IPS-20b (cell line): ENCODE results near the gene HDAC10.

Source experiments
- H3K27ac ChIP-seq: one replicate; pipeline ENCODE4 v1.5.1; 2013; ENCODE audit warnings: low read length
- H3K27me3 ChIP-seq: 2 replicates; pipeline ENCODE4 v1.6.1; 2013; ENCODE audit warnings: mild to moderate bottlenecking, low read length, inconsistent platforms; ENCODE audit not compliant: insufficient read depth
- H3K36me3 ChIP-seq: 2 replicates; pipeline ENCODE4 v1.6.1; 2013; ENCODE audit warnings: low read depth, mild to moderate bottlenecking, inconsistent platforms, low read length, moderate library complexity; ENCODE audit not compliant: insufficient read depth
- H3K4me1 ChIP-seq: 2 replicates; pipeline ENCODE4 v1.6.1; 2013; ENCODE audit warnings: mild to moderate bottlenecking, control low read depth, inconsistent platforms, low read length, moderate library complexity; ENCODE audit not compliant: insufficient read depth
- H3K4me3 ChIP-seq: 2 replicates; pipeline ENCODE4 v1.5.1; 2013; ENCODE audit warnings: mild to moderate bottlenecking, low read length, inconsistent platforms
- H3K9ac ChIP-seq: 2 replicates; pipeline ENCODE4 v1.6.1; 2013; ENCODE audit warnings: low read depth, mild to moderate bottlenecking, inconsistent platforms, low read length, moderate library complexity
- H3K9me3 ChIP-seq: 2 replicates; pipeline ENCODE4 v1.6.1; 2013; ENCODE audit warnings: mild to moderate bottlenecking, low read depth, low read length, inconsistent platforms; ENCODE audit not compliant: insufficient read depth

HDAC10 gene, protein sequence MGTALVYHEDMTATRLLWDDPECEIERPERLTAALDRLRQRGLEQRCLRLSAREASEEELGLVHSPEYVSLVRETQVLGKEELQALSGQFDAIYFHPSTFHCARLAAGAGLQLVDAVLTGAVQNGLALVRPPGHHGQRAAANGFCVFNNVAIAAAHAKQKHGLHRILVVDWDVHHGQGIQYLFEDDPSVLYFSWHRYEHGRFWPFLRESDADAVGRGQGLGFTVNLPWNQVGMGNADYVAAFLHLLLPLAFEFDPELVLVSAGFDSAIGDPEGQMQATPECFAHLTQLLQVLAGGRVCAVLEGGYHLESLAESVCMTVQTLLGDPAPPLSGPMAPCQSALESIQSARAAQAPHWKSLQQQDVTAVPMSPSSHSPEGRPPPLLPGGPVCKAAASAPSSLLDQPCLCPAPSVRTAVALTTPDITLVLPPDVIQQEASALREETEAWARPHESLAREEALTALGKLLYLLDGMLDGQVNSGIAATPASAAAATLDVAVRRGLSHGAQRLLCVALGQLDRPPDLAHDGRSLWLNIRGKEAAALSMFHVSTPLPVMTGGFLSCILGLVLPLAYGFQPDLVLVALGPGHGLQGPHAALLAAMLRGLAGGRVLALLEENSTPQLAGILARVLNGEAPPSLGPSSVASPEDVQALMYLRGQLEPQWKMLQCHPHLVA

DNA sequence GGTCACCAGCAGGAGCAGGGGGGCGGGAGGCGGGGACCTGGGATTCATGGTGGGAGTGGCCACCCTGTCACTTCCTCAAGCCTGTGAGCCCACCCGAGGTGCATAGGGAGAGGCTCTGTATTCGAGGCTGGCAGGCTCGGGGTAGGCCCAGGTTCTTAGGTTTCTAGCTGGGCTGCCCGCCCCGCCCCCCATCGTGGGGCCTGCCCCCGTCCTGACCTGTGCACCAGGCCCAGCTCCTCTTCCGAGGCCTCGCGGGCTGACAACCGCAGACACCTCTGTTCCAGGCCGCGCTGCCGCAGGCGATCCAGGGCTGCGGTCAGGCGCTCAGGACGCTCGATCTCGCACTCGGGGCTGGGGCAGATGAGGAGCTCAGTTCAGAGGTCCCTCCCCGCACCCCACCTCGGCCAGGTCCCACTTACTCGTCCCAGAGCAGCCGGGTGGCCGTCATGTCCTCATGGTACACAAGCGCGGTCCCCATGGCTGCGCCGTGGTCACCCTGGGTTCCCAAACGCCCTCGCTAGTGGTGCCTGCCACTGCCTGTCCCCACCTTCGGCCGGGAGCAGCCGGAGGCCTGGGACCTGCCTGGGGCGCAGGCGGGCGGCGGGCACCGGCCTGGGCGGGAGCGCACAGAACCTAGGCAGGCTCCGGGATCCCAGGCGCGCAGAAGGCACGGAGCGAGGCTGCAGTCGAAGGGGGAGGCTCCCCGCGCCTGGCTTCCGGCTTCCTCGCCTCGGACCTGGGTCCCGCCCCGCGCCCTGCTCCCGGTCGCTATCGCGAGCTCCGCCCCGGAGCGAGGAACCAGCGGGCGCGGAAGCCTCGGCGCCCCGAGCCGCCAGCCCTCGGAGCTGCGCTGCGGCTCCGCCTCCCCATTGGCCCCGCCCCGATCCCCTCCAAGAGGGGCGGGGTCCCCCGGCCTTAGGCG lies at the start of gene HDAC10:
TSS of gene HDAC10 (minus strand) at position 711 of the 922 bp plus-strand sequence. CDS start at position 478, 233 bp downstream.
- H3K27me3 ChIP-seq, result no peaks in the 10 kb centered on the region
- H3K4me3 ChIP-seq, result peak within 1 kb of the TSS; percentile 77
- no peak within 1 kb of the TSS for H3K27ac ChIP-seq
- no peaks in the 10 kb centered on the region for H3K9me3 ChIP-seq
- H3K4me1 ChIP-seq, result no peaks in the 10 kb centered on the region; the same call in 1 of the 2 replicates
- H3K36me3 ChIP-seq, result peaks cover 9% of the 10 kb centered on the region; the same call in 1 of the 2 replicates
- peak within 1 kb of the TSS; percentile 70; the same call in 1 of the 2 replicates for H3K9ac ChIP-seq

DNA sequence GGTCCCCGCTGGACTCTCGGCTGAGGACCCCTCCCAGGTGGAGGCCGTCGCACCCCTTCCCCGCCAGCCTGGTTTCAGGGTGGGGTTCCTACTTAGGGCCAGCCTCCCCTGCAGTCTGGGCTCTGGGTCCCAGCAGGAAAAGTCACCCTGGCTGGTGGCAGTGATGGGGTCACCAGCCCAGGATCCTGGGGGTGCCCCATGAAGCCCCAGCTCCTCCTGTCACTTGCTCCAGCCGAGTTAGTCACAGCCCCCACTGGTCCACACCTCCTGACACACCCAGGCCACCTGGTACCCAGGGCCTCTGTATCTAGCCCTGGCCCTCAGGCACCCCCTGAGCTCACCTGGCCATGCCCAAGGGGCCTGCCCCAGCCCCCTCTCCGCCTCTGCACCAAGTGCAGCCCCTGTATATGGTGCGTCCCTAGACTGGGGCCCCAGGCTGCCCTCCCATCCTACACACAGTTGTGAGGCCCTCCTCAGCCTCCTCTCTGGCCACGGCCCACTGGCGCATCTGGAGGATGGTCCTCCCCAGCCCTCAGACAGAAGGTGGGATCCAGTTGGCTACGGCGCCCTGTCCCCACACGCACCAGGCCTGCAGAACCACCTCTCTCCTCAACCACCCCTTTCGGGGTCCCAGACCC lies 49.7 kb upstream of the HDAC10 start:
- Histone ChIP-seq H3K27ac (no peak overlapping the region), H3K4me1 (peaks cover 8% of the 10 kb centered on the region), H3K36me3 (no peaks in the 10 kb centered on the region), H3K9ac (no peak overlapping the region), H3K27me3 (peaks cover under 1% of the 10 kb centered on the region; the same call in 1 of the 2 replicates), H3K4me3 (no peak overlapping the region), H3K9me3 (no peaks in the 10 kb centered on the region)

DNA sequence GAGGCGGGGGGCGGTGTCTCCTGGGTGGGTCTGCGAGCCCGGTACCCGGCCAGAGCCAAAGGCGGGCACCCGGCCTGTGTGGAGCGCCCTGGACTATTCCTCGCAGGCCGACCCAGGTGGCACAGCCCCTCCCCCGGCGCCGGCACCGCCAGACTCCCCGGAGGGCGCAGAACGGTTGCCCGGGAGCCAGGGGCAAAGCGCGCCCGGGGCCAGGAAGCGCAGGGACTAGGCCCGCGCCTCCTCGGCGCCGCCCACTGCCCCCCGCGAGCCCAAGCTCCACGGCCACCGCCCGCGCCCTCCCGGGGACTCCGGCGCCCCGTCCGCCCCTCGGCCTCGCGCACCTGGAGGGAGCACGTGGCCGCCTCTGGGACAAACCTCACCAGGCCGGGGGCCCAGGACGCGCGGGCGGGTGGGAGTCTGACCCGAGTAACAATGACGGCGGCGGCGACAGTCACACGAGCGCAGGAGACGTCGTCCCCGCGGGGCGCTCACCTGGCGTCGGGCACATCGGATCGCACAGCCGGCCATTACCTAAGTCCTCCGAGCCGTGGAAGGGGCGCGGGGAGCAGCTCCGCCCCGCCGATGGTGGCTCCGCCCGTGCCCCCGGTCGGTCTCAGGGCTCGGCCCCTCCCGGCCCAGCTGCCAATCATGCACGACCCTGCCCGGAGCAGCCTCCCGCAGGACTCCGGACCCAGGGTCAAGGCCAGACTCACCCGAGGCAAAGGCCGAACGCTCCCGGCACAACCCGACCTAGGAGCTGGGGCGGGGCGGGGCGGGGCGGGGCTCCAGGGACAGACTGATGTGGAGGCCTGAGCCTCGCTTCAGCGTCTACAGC lies 48.9 kb upstream of the HDAC10 start:
- Histone ChIP-seq H3K36me3 (no peaks in the 10 kb centered on the region), H3K27ac (no peak overlapping the region), H3K9ac (no peak overlapping the region; the same call in 1 of the 2 replicates), H3K4me3 (peak overlapping the region; percentile 58; the same call in 1 of the 2 replicates), H3K4me1 (peaks cover 7% of the 10 kb centered on the region; the same call in 1 of the 2 replicates), H3K9me3 (no peaks in the 10 kb centered on the region), H3K27me3 (no peaks in the 10 kb centered on the region)

DNA sequence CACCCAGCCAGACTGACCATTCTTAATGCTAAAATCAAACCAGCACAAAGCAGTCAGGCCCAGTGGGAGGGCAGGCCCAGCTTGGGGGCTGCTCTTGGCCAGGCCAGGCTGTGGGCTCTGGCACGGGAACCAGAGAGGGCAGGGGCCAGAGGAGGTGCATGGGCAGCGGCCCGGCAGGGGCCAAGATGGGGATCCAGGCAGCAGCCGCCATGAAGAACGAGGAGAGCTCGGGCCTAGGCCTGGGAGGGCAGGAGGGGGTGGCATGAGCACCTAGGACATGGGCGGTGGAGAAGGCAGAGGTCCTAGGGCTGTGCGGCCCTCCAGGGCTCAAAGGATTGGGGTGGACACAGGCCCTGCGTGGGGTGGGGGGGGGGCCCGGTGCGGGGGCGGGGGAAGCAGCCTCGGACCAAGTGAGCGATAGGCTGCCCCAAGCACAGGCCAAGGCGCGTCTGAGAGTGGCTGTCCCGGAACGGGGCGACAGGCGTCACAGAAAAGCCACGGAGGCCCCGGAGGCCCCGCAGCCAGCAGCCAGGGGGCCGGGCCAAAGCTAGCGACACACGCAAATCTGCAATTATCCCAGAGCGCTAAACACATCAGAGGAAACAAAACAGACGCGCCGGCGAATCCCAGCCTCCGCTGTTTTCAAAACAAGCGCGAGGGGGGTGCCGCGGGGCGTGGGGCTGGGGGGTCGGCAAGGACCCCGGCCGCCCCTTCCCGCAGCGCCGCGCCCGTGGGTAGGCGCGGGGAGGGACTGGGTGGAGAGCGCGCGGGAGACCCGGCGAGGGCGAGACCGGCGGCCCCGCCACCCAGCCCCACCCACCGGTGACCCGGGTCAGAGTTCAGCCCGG lies 48.1 kb upstream of the HDAC10 start:
- peak overlapping the region; percentile 58; the same call in 1 of the 2 replicates for H3K4me3 ChIP-seq
- H3K9ac ChIP-seq, result no peak overlapping the region
- H3K36me3 ChIP-seq, result no peaks in the 10 kb centered on the region
- H3K9me3 ChIP-seq, result no peaks in the 10 kb centered on the region
- peaks cover 6% of the 10 kb centered on the region; the same call in 1 of the 2 replicates for H3K4me1 ChIP-seq
- no peak overlapping the region for H3K27ac ChIP-seq
- no peaks in the 10 kb centered on the region for H3K27me3 ChIP-seq

DNA sequence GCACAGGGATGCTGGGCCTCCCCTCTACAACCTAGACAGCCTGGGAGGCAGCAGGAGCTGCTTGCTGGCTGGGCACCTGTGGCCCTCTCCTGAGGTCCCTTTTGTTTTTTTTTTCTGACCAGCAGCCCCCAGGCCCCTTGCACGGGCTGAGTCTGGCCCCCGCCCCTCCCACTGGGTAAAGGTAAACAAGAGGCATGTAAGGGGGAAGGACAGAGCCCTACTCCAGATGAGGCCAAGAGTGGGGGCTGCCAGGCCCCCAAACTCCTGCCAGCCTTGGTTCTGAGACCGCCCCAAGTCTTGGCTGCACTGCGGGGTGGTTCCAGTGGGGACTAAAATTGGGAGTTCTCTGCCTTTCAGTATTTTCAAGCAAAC lies 47.2 kb upstream of the HDAC10 start:
- no peaks in the 10 kb centered on the region for H3K9me3 ChIP-seq
- no peak overlapping the region for H3K9ac ChIP-seq
- H3K27ac ChIP-seq, result no peak overlapping the region
- H3K4me1 ChIP-seq, result peaks cover 5% of the 10 kb centered on the region; the same call in 1 of the 2 replicates
- H3K4me3 ChIP-seq, result no peak overlapping the region
- H3K36me3 ChIP-seq, result no peaks in the 10 kb centered on the region
- no peaks in the 10 kb centered on the region for H3K27me3 ChIP-seq

DNA sequence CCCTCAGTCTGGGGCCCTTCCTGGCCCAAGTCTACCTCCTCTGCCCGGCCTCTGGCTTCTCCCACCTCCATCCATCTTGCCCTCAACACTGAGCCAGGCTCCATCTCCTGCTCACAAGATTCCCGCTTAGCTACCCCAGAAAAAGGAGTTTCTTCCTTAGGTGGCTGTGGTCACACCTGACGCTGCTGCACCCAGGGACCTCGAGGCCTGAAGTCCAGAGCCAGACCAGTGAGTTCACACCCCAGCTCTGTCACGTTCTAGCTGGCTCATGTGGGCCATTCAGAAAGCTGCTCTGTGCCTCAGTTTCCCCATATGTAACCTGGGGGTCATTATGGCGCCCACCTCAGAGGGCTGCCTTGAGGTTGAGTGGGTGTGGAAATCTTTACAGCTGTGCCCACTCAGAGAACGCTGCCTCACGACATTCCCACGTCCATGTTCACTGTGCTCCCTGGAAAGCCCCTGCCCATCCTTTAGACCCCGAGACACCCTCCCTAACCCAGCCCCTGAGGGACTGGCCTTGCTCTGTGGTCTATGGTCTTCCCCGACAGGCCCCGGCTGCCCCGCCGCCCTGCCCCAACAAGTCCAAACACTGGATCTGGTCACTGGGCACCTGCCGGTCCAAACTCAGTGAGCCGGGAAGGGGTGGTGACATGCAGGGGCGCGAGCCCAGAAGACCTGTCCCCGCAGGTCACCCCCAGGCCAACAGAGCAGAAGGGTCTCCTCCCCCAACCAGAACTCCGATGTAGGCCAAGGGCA lies 46.6 kb upstream of the HDAC10 start:
- Histone ChIP-seq H3K9me3 (no peaks in the 10 kb centered on the region), H3K4me3 (no peak overlapping the region), H3K27ac (no peak overlapping the region), H3K27me3 (no peaks in the 10 kb centered on the region), H3K4me1 (peaks cover 10% of the 10 kb centered on the region; the same call in 1 of the 2 replicates), H3K36me3 (no peaks in the 10 kb centered on the region), H3K9ac (no peak overlapping the region)

DNA sequence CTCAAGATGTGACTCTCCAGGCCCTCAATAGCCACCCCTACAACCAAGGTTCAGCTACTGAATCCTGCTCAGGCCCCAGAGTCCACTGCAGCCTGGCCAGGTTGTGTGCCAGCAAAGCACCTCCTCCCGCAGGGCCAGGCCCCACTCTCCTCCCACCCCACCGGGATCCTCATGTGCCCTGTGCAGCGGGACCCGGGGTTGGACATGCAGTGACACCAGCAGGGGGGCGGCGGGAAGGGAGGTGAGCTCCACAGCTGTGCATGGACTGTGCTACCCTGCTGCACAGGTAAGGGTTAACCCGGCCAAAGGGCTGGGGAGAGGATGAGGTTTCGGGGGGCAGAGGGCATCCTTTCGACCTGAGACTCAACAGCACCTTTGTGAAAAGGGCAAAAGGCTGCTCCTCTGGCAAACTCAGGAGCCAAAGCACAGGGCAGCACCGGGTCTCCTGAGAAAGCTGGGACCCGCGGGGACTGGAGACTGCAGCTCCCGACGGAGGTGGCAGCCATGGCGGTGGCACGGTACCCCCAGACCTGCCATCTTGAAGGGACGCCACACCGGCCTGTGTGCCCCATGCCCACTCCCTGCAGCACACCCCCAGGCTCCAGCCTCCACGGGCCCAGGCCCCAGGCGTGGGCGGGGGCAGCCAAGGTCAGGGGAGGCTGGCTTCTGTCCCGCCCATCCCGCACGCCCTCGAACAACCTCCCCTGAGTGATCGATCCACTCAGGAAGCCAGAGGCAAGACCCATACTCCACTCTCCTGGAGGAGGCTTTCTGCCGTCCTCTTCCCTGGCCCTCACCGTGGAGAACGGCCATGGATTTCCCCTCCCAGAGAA lies 45.8 kb upstream of the HDAC10 start:
- Histone ChIP-seq H3K4me3 (no peak overlapping the region), H3K27ac (no peak overlapping the region), H3K9ac (no peak overlapping the region), H3K4me1 (peaks cover 12% of the 10 kb centered on the region; the same call in 1 of the 2 replicates), H3K36me3 (no peaks in the 10 kb centered on the region), H3K9me3 (no peaks in the 10 kb centered on the region), H3K27me3 (no peaks in the 10 kb centered on the region)

DNA sequence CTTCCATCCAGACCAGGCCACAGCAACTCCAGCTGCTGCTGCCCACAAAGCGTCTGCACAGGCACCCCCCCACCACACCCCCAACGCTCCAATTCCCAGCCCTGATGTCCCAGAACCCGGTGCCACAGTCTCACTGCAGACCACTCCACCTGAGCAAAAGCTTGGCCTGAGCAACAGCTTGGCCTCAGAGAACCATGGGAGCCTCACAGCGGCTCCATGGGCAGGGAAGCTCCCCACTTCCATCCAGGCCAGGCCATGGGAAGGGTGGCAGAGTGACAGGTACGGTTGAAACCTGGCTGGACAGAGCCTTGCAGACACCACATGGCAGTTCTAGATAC lies 43.2 kb upstream of the HDAC10 start:
- no peak overlapping the region for H3K4me3 ChIP-seq
- peak overlapping the region; percentile 53; the same call in 1 of the 2 replicates for H3K9ac ChIP-seq
- peaks cover 12% of the 10 kb centered on the region; the same call in 1 of the 2 replicates for H3K4me1 ChIP-seq
- no peaks in the 10 kb centered on the region for H3K27me3 ChIP-seq
- H3K27ac ChIP-seq, result no peak overlapping the region
- peaks cover 11% of the 10 kb centered on the region for H3K36me3 ChIP-seq
- no peaks in the 10 kb centered on the region for H3K9me3 ChIP-seq
